SK-N-SH treated with all-trans-retinoic acid at 6 μM for 48 hours (cell line): Measurements from ENCODE around the gene CTSF.
"Not testable (repeated sequence)": the region's sequence is repeated elsewhere in the genome, so short reads cannot be mapped to it uniquely, and the experiment has no call there.

ENCODE experiments used
- ATAC-seq: fragments of 200-7000 bp; cut with Tn5 transposase; 3 replicates; pipeline ENCODE4 v1.9.1; 2020; ENCODE audit warnings: mild to moderate bottlenecking, moderate library complexity
- ARNTL ChIP-seq: fragments of 450-650 bp; formaldehyde crosslinking; IDR thresholded peaks from 2 replicates; pipeline ENCODE4 v1.5.0; 2020; ENCODE audit warnings: low read depth, mild to moderate bottlenecking, moderate library complexity, borderline replicate concordance
- BACH2 ChIP-seq: fragments of 250-450 bp; sonication (Bioruptor Pico); IDR thresholded peaks from 2 replicates; pipeline ENCODE4 v1.9.0; 2021; ENCODE audit warnings: mild to moderate bottlenecking, borderline replicate concordance
- CSDC2 ChIP-seq: fragments of 250-450 bp; sonication (Bioruptor Pico); IDR thresholded peaks from 2 replicates; pipeline ENCODE4 v1.5.0; 2020; ENCODE audit warnings: mild to moderate bottlenecking, moderate library complexity
- CSRNP3 ChIP-seq: fragments of 250-450 bp; sonication (Bioruptor Pico); IDR thresholded peaks from 2 replicates; pipeline ENCODE4 v1.5.1; 2021; ENCODE audit warnings: mild to moderate bottlenecking, moderate library complexity
- ESRRG ChIP-seq: fragments of 250-450 bp; sonication (Bioruptor Pico); IDR thresholded peaks from 2 replicates; pipeline ENCODE4 v1.6.1; 2021; ENCODE audit warnings: mild to moderate bottlenecking
- GLIS3 ChIP-seq: fragments of 250-450 bp; sonication (Bioruptor Pico); IDR thresholded peaks from 2 replicates; pipeline ENCODE4 v1.5.0; 2020; ENCODE audit warnings: mild to moderate bottlenecking, moderate library complexity
- ISL1 ChIP-seq: fragments of 250-450 bp; sonication (Bioruptor Pico); IDR thresholded peaks from 2 replicates; pipeline ENCODE4 v2.1.2; 2022; ENCODE audit warnings: mild to moderate bottlenecking, moderate library complexity
- OSR1 ChIP-seq: fragments of 250-450 bp; sonication (Bioruptor Pico); IDR thresholded peaks from 2 replicates; pipeline ENCODE4 v1.8.0; 2022; ENCODE audit warnings: moderate library complexity, mild to moderate bottlenecking, inconsistent platforms
- PATZ1 ChIP-seq: fragments of 250-450 bp; sonication (Bioruptor Pico); IDR thresholded peaks from 2 replicates; pipeline ENCODE4 v1.8.0; 2020; ENCODE audit warnings: mild to moderate bottlenecking, moderate library complexity, borderline replicate concordance
- POU6F1 ChIP-seq: fragments of 250-450 bp; sonication (Bioruptor Pico); IDR thresholded peaks from 2 replicates; pipeline ENCODE4 v1.8.0; 2021; ENCODE audit warnings: low read depth, mild to moderate bottlenecking, moderate library complexity, borderline replicate concordance
- PPARA ChIP-seq: fragments of 250-450 bp; sonication (Bioruptor Pico); IDR thresholded peaks from 2 replicates; pipeline ENCODE4 v1.5.0; 2020; ENCODE audit warnings: mild to moderate bottlenecking, borderline replicate concordance
- RARB ChIP-seq: fragments of 250-450 bp; sonication (Bioruptor Pico); IDR thresholded peaks from 2 replicates; pipeline ENCODE4 v1.8.0; 2021; ENCODE audit warnings: mild to moderate bottlenecking, moderate library complexity
- SNAI2 ChIP-seq: fragments of 250-450 bp; sonication (Bioruptor Pico); IDR thresholded peaks from 2 replicates; pipeline ENCODE4 v1.5.0; 2020; ENCODE audit warnings: mild to moderate bottlenecking, moderate library complexity
- TCF4 ChIP-seq: fragments of 250-450 bp; sonication (Bioruptor Pico); IDR thresholded peaks from 2 replicates; pipeline ENCODE4 v1.8.0; 2021; ENCODE audit warnings: mild to moderate bottlenecking, moderate library complexity, borderline replicate concordance
- TOX ChIP-seq: fragments of 250-450 bp; sonication (Bioruptor Pico); IDR thresholded peaks from 2 replicates; pipeline ENCODE4 v1.8.0; 2021; ENCODE audit warnings: mild to moderate bottlenecking, moderate library complexity, borderline replicate concordance
- TSHZ2 ChIP-seq: fragments of 250-450 bp; sonication (Bioruptor Pico); IDR thresholded peaks from 2 replicates; pipeline ENCODE4 v1.5.0; 2020; ENCODE audit warnings: mild to moderate bottlenecking, moderate library complexity
- ZC3H10 ChIP-seq: fragments of 250-450 bp; sonication (Bioruptor Pico); IDR thresholded peaks from 2 replicates; pipeline ENCODE4 v1.5.1; 2021; ENCODE audit warnings: mild to moderate bottlenecking, moderate library complexity
- ZFP3 ChIP-seq: fragments of 250-450 bp; sonication (Bioruptor Pico); IDR thresholded peaks from 2 replicates; pipeline ENCODE4 v1.5.0; 2020; ENCODE audit warnings: mild to moderate bottlenecking, moderate library complexity
- ZFP30 ChIP-seq: fragments of 450-650 bp; formaldehyde crosslinking; IDR thresholded peaks from 2 replicates; pipeline ENCODE4 v1.5.0; 2022; ENCODE audit warnings: mild to moderate bottlenecking, moderate library complexity
- ZNF565 ChIP-seq: fragments of 450-650 bp; formaldehyde crosslinking; conservative IDR thresholded peaks from 2 replicates; pipeline ENCODE4 v1.5.0; 2020; ENCODE audit warnings: low read depth, mild to moderate bottlenecking, moderate library complexity
- ZNF70 ChIP-seq: fragments of 450-650 bp; formaldehyde crosslinking; IDR thresholded peaks from 2 replicates; pipeline ENCODE4 v1.5.0; 2020; ENCODE audit warnings: mild to moderate bottlenecking, moderate library complexity
- ZNF8 ChIP-seq: fragments of 450-650 bp; formaldehyde crosslinking; IDR thresholded peaks from 2 replicates; pipeline ENCODE4 v1.5.0; 2020; ENCODE audit warnings: mild to moderate bottlenecking, moderate library complexity

Gene CTSF

GRCh38 chr11:66542362-66542761 is 26.0 kb downstream of the CTSF start:
- no peak for TF ChIP-seq GLIS3 (CRISPR knock-in tag)
- no peak for TF ChIP-seq ZFP30 (CRISPR knock-in tag)
- no peak for TF ChIP-seq OSR1 (CRISPR knock-in tag)
- TF ChIP-seq BACH2 (CRISPR knock-in tag): no peak
- TF ChIP-seq ISL1 (CRISPR knock-in tag): no peak
- TF ChIP-seq CSDC2 (CRISPR knock-in tag): no peak
- no peak for TF ChIP-seq ZC3H10
- no peak for TF ChIP-seq ZNF70
- no peak for TF ChIP-seq PATZ1 (CRISPR knock-in tag)
- no peak for TF ChIP-seq CSRNP3
- no peak for TF ChIP-seq PPARA (CRISPR knock-in tag)
- TF ChIP-seq ESRRG (CRISPR knock-in tag): no peak
- ATAC-seq: no peak

GRCh38 chr11:66541892-66542291 is 26.5 kb downstream of the CTSF start:
- ATAC-seq: no peak
- no peak for TF ChIP-seq CSDC2 (CRISPR knock-in tag)
- no peak for TF ChIP-seq ZC3H10
- TF ChIP-seq ISL1 (CRISPR knock-in tag): no peak
- no peak for TF ChIP-seq RARB (CRISPR knock-in tag)
- no peak for TF ChIP-seq CSRNP3
- TF ChIP-seq TSHZ2: no peak
- no peak for TF ChIP-seq ZFP3 (CRISPR knock-in tag)
- no peak for TF ChIP-seq ARNTL
- no peak for TF ChIP-seq ZNF8 (CRISPR knock-in tag)
- TF ChIP-seq TOX (CRISPR knock-in tag): no peak
- TF ChIP-seq ESRRG (CRISPR knock-in tag): no peak
- TF ChIP-seq PPARA (CRISPR knock-in tag): no peak
- no peak for TF ChIP-seq POU6F1 (CRISPR knock-in tag)
- TF ChIP-seq SNAI2 (CRISPR knock-in tag): no peak
- no peak for TF ChIP-seq OSR1 (CRISPR knock-in tag)
- TF ChIP-seq TCF4 (CRISPR knock-in tag): no peak
- no peak for TF ChIP-seq BACH2 (CRISPR knock-in tag)
- TF ChIP-seq ZNF70: no peak
- no peak for TF ChIP-seq PATZ1 (CRISPR knock-in tag)
- no peak for TF ChIP-seq ZNF565

- not testable (repeated sequence) for ATAC-seq
Measured at GRCh38 chr11:66540598-66540997, 27.8 kb downstream of the CTSF start.
